Activated T-cell treated with anti-CD3 and anti-CD28 coated beads, Interleukin-2, amount 50 U/mL, for 72 hours (primary cell): ENCODE measurements around the gene TEAD2. TPM values are rescaled to one million over a fixed set of nuclear protein-coding genes. Genes with fewer than 3 reads are reported as not detected.

Source experiments
- ATAC-seq, 2 donors: fragments of 150-1000 bp; cut with Tn5 transposase; replicated peaks in 1 of 2; 2 replicates each; pipeline ENCODE4 v1.10.0; 2021; ENCODE audit warnings: moderate library complexity in 2 of 2, mild to moderate bottlenecking in 1 of 2
- DNase-seq, 2 donors: peaks; one replicate each; pipeline ENCODE4 v3.0.0; 2021 to 2022; ENCODE audit warnings: mixed read lengths in 1 of 2
- H3K27ac Mint-ChIP-seq: one replicate; pipeline ENCODE4 v1.8.0; 2022; ENCODE audit warnings: mild to moderate bottlenecking, moderate library complexity, mixed read lengths
- H3K27me3 Mint-ChIP-seq: one replicate; pipeline ENCODE4 v1.8.0; 2022; ENCODE audit warnings: low read depth, mixed read lengths
- H3K36me3 Mint-ChIP-seq, 2 donors: one replicate each; pipeline ENCODE4 v1.8.0; 2022; ENCODE audit warnings: mixed read lengths in 2 of 2, mild to moderate bottlenecking in 1 of 2; ENCODE audit not compliant: insufficient read depth in 2 of 2
- H3K4me1 Mint-ChIP-seq: one replicate; pipeline ENCODE4 v1.8.0; 2022; ENCODE audit warnings: low read depth, mixed read lengths
- H3K4me3 Mint-ChIP-seq, 2 donors: one replicate each; pipeline ENCODE4 v1.8.0; 2022; ENCODE audit warnings: mild to moderate bottlenecking in 2 of 2, mixed read lengths in 2 of 2, moderate library complexity in 2 of 2
- H3K9me3 Mint-ChIP-seq, 2 donors: one replicate each; pipeline ENCODE4 v1.8.0; 2022; ENCODE audit warnings: mixed read lengths in 2 of 2
- total RNA-seq, 2 donors: library from RNA; stranded (reverse); gene quantifications; one replicate each; pipeline ENCODE4 v1.2.3, GENCODE V29; 2022

Gene TEAD2
- total RNA-seq, 2 donors from 2014 or later: not detected

- ATAC-seq (no peak), DNase-seq (no peak)
- H3K36me3 Mint-ChIP-seq: peaks cover 0 to under 1% of the 10 kb centered on the region in 2 donors
- H3K9me3 Mint-ChIP-seq: no peaks in the 10 kb centered on the region
- H3K27me3 Mint-ChIP-seq: no peaks in the 10 kb centered on the region
- H3K4me3 Mint-ChIP-seq: no peak overlapping the region
- no peak overlapping the region for H3K27ac Mint-ChIP-seq
- no peaks in the 10 kb centered on the region for H3K4me1 Mint-ChIP-seq
Observed at GRCh38 chr19:49297403-49297802, 64.8 kb downstream of the TEAD2 start.

GRCh38 chr19:49295208-49295880 is 66.9 kb downstream of the TEAD2 start:
- no peaks in the 10 kb centered on the region for H3K9me3 Mint-ChIP-seq
- no peak for DNase-seq
- no peak overlapping the region for H3K27ac Mint-ChIP-seq
- no peaks in the 10 kb centered on the region for H3K36me3 Mint-ChIP-seq
- H3K4me1 Mint-ChIP-seq: no peaks in the 10 kb centered on the region
- no peak for ATAC-seq
- H3K27me3 Mint-ChIP-seq: no peaks in the 10 kb centered on the region
- no peak overlapping the region for H3K4me3 Mint-ChIP-seq

DNA sequence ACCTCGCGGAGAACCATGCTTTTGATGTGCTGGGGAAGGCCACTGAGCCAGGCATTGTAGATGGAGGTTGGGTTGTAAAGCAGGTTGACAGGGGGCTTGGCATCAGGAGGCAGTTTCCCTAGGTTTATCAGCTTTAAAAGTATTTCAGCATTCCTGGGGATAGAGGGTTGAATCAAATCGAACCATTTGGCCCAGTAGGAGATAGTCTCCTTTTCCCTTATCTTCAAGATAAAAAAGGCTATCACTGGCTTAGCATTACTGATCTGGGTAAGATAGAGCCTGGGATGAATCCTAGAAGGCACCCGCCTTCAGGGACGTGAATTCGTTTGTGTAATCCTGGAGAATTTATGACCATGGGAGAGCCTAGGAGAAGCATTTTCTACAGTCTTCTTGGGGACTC is 67.8 kb downstream of the TEAD2 start:
- no peak for DNase-seq
- H3K27me3 Mint-ChIP-seq: no peaks in the 10 kb centered on the region
- no peak overlapping the region for H3K4me3 Mint-ChIP-seq
- H3K9me3 Mint-ChIP-seq: no peaks in the 10 kb centered on the region
- no peaks in the 10 kb centered on the region for H3K36me3 Mint-ChIP-seq
- H3K4me1 Mint-ChIP-seq: no peaks in the 10 kb centered on the region
- no peak for ATAC-seq
- H3K27ac Mint-ChIP-seq: no peak overlapping the region

Other genes with a start within 250 kb of the TEAD2 start
- gene LIN7B, start 248.0 kb downstream of the TEAD2 start, total RNA-seq: 1 to 10 TPM; 5.1 to 7.7 TPM
- 1 to 10 TPM; 2.2 to 2.9 TPM for gene C19orf73, start 243.3 kb downstream of the TEAD2 start, total RNA-seq
- gene PPFIA3, start 242.9 kb downstream of the TEAD2 start, total RNA-seq: 1 to 10 TPM; 6.2 to 9.0 TPM
- gene HRC, start 207.0 kb downstream of the TEAD2 start, total RNA-seq: not detected
- gene TRPM4, start 204.6 kb downstream of the TEAD2 start, total RNA-seq: 1 to 10 TPM in 1 of 2 donors, under 1 TPM in 1; 0.96 to 1.5 TPM
- 1 to 10 TPM; 2.0 to 3.0 TPM for gene SLC6A16, start 37.2 kb downstream of the TEAD2 start, total RNA-seq
- gene CD37, start 27.0 kb downstream of the TEAD2 start, total RNA-seq: 100 to 1,000 TPM; 248 to 262 TPM
- gene DKKL1, start 1.5 kb upstream of the TEAD2 start, total RNA-seq: not detected
- 1 to 10 TPM; 1.6 to 3.0 TPM for gene KASH5, start 25.8 kb upstream of the TEAD2 start, total RNA-seq
- gene PTH2, start 61.0 kb upstream of the TEAD2 start, total RNA-seq: not detected
- gene GFY, start 63.0 kb upstream of the TEAD2 start, total RNA-seq: not detected
- under 1 TPM; 0.42 to 0.74 TPM for gene SLC17A7, start 79.1 kb upstream of the TEAD2 start, total RNA-seq
- 100 to 1,000 TPM; 128 to 132 TPM for gene PIH1D1, start 89.4 kb upstream of the TEAD2 start, total RNA-seq
- gene ALDH16A1, start 90.8 kb upstream of the TEAD2 start, total RNA-seq: 10 to 100 TPM; 21.8 to 23.4 TPM
- 10 to 100 TPM; 69.7 to 76.3 TPM for gene FLT3LG, start 111.8 kb upstream of the TEAD2 start, total RNA-seq
- gene RPL13A, start 125.2 kb upstream of the TEAD2 start, total RNA-seq: 1,000 to 10,000 TPM; 4,603 to 5,026 TPM
- gene RPS11, start 134.0 kb upstream of the TEAD2 start, total RNA-seq: 1,000 to 10,000 TPM; 2,679 to 2,721 TPM
- gene FCGRT, start 150.2 kb upstream of the TEAD2 start, total RNA-seq: 10 to 100 TPM; 21.2 to 24.1 TPM
- gene RCN3, start 165.6 kb upstream of the TEAD2 start, total RNA-seq: 1 to 10 TPM; 3.2 to 4.3 TPM
- 10 to 100 TPM; 66.0 to 72.7 TPM for gene NOSIP, start 218.1 kb upstream of the TEAD2 start, total RNA-seq
- 1 to 10 TPM in 1 of 2 donors, under 1 TPM in 1; 0.88 to 1.1 TPM for gene PRRG2, start 218.9 kb upstream of the TEAD2 start, total RNA-seq
- gene PRR12, start 228.8 kb upstream of the TEAD2 start, total RNA-seq: 10 to 100 TPM; 23.9 to 24.6 TPM